Hair follicular keratinocyte (primary cell): Measurements from ENCODE around the gene SNAP23. TPM values are rescaled to one million over a fixed set of nuclear protein-coding genes. Genes with fewer than 3 reads are reported as not detected.

Experiments used
- total RNA-seq: library from RNA; depleted of rRNA; stranded (reverse); fragments of >200 nt; gene quantifications from 2 replicates; pipeline ENCODE4 v1.2.3, GENCODE V29; 2015

The SNAP23 gene
- 56.9 and 57.2 TPM in 2 replicates for total RNA-seq

DNA sequence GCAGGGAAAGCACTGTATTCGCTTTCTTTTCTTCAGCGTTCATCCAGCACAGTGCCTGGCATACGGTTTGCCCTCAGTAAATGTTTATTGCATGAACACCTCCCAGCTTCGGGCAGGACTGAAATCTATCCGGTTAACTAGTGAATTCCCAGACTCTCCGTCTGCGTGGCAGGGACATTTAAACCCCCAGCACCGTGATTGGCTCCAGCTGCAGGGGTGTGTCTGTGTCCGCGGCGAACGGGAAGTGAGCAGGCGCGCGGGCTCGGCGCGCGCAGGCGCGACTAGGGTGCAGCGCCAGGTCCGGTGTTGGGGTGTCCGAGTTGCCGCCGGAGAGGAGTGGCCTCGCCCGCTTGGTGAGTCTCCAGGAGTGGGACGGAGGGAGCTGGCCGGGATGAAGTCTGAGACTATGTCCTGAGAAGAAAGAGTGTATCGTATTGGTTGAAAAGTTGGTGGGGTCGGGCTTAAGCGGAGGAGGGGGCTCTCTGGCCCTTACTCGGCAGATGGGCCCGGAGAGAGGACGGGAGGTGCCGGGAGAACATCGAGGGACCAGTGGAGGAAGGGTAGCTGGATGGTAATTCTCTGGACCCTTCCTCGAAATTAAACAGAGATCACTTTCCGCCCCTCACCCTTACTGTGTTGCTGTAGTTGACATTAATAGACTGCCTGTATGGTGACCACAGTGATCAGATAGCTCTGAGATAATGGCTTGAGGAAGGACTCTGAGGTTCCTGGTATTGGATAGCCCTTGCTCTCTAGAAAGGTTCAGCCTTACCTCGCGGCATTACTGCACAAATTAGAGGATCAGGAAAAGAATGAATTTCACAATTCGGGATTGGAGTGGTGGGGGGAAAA, at the start of gene SNAP23:
SNAP23 (plus strand) TSS at position 274 of the 852 bp plus-strand sequence. CDS start 16,213 bp downstream, outside the sequence.

DNA sequence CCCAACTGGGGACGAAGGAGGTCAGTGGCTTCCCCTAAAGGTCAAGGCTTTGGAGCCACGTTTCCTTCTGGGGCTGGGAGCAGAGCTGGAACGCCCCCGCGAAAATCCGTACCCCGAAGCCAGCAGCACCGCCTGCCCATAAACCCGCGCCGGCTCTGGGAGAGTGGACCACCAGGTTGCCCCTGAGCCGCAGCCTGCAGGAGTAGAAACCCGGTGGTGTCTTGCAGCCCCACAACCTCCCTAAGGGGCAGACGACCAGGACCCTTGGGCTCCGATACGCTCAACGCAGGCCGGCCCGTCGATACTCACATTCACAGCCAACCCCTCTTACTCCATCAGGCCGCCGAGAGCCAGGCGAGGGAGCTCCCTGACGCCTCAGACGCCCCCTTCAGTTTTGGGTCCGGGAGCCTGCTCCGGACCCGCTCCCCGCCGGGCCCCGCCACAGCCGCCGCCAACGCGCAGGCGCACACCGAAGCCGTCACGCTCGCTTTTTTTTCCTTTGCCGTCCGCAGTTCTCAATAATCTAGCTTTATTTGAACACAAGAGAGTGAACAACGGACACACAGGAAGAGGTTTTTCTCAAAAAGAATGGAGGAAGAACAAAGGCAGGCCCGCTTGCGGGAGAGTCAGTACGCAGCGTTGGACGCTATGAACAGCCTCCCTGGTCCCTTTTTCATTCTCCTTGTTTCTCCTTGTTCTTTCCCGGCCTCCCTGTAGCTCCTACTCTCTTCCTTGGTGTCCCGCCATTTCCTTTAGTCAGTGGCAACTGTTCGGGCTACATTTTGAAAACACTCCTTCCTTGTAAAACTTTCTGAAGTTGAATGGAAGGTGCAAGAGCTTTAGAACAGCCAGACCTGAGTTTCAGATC, 4.5 kb upstream of the SNAP23 start, which contains the start of gene ZNF106:
ZNF106 (minus strand) TSS at position 471 of the 868 bp plus-strand sequence. CDS start 18,852 bp downstream, outside the sequence.

DNA sequence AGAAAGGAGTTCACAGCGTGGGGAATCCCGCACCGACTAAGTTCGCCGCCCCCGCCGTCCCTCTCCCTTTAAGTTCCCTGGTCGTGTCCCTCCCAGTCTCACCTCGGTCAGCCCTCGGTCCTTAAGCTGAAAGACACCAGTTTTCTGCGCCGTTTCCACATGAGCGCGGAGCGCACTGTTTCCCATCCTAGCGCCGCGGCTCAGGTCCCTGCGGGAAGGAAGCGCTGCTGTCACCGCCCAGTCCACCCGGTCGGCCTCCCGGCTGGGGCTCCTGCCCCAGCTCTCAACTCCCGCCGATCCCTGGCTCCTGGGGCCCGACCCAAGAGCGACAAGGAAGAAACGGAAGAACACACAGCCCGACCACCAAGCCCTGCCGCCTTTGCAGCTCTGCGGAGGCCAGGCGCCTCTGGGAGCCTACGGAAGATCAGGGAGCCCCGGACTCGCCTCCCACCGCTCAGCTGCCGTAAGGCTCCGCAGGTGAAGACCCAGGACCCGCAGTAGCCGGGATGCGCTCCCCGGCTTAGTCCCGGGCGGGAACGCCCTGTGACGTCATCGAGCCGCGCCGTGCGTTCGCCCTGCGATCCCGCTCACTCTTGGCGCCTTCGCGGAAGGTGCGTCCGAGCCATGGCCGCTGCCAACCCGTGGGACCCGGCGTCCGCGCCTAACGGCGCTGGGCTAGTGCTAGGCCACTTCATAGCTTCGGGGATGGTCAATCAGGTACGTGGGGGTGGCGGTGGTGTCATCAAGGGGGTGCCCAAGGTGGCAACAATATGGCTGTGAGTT, 53.0 kb downstream of the SNAP23 start, which contains the start of the genes HAUS2 and LRRC57:
HAUS2 (plus strand) TSS at position 590 of the 783 bp plus-strand sequence; CDS start at position 625, 35 bp downstream.
LRRC57 (minus strand) TSS at position 545 of the 783 bp plus-strand sequence; CDS start at position 186, 359 bp downstream.

DNA sequence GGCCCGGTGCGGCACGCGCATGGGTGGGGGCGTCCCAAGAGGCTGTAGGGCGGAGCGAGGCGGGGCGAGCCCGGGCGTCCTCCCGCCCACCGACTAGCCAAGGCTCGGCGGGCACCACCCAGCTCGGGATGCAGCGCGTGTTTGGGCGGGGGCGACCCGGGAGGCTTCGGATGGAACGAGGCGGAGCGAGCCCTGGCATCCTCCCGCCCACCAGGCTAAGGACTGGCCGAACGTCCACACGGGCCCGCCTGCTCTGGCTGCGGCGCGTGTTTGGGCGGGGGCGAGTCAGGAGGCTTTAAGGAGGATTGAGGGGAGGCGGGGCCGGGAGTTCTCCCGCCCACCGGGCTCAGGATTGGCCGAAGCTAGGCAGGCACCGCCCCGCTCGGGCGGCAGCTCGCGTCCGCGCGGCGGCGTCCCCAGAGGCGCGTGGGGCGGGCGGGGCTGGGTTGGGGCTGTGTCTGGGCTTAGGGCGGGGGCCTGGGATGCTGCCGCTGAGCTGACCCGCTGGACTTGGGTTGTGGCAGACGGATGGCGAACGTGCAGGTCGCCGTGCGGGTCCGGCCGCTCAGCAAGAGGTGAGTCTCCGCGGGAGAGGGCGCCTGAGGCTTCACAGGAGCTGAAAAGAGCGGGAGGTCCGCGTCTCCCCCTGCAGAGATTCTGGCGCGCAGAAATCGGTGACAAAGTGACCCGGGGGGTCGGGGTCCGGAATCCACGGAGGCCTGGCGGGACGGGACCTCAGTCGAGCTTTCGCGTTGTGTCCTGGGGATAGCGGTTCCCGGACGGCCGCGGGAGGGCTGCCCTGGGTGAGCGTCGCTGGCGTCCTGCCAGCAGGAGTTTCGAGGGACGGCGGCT, 80.0 kb downstream of the SNAP23 start, which contains the start of gene STARD9:
STARD9 (plus strand) TSS at position 419 of the 852 bp plus-strand sequence; CDS start at position 529, 110 bp downstream.

Other genes starting within 250 kb of the SNAP23 start
- gene GANC, start 222.4 kb upstream of the SNAP23 start, total RNA-seq = 13.2 and 28.3 TPM in 2 replicates
- gene TMEM87A, start 222.2 kb upstream of the SNAP23 start, total RNA-seq = 45.6 and 56.5 TPM in 2 replicates
- gene CAPN3, start 136.1 kb upstream of the SNAP23 start, total RNA-seq = 0.99 and 1.6 TPM in 2 replicates
- 19.3 and 25.7 TPM in 2 replicates for gene ZNF106, start 4.5 kb upstream of the SNAP23 start, total RNA-seq
- gene LRRC57, start 53.2 kb downstream of the SNAP23 start, total RNA-seq = 10.0 and 17.8 TPM in 2 replicates
- gene HAUS2, start 53.2 kb downstream of the SNAP23 start, total RNA-seq = 35.3 and 48.3 TPM in 2 replicates
- 1.2 and 1.7 TPM in 2 replicates for gene STARD9, start 80.0 kb downstream of the SNAP23 start, total RNA-seq
- gene CDAN1, start 241.5 kb downstream of the SNAP23 start, total RNA-seq = 8.6 and 9.8 TPM in 2 replicates